ENCODE results near the gene TPK1. TPM values are rescaled to one million over a fixed set of nuclear protein-coding genes. Genes with fewer than 3 reads are reported as not detected.

TPK1 gene
- total RNA-seq, 1 experiment from 2014 or later = 3.3 TPM

- Histone ChIP-seq H3K9me3 (ENCODE audit: control insufficient read depth, insufficient read depth, low read depth, low read length) (no peaks in the 10 kb centered on the region), H3K4me1 (ENCODE audit: control insufficient read depth, insufficient read depth, low read length) (no peaks in the 10 kb centered on the region), H3K27ac (ENCODE audit: low read length) (no peak overlapping the region), H3K27me3 (ENCODE audit: control insufficient read depth, insufficient read depth, low read length) (no peaks in the 10 kb centered on the region), H3K36me3 (ENCODE audit: control insufficient read depth, insufficient read depth, low read length) (no peaks in the 10 kb centered on the region), H3K4me3 (ENCODE audit: low read depth in 2 of 2, low read length in 2 of 2) (no peak overlapping the region)
- intact Hi-C loops (cut with micrococcal nuclease; ENCODE audit: unreplicated experiment) = no loop called here
- ChIA-PET POLR2A (no interaction called here), CTCF (no interaction called here)
- in situ Hi-C loops (cut with HindIII; ENCODE audit: low pct_unique_long_range_greater_than_20kb, low sequenced_read_pairs) = no loop called here
- TF ChIP-seq SIN3A (IDR thresholded peaks at IDR 0.05; ENCODE audit: borderline replicate concordance, insufficient read depth, low read depth, low read length) (no peak), TCF7L2 (IDR thresholded peaks at IDR 0.05; ENCODE audit: low read depth, low read length) (no peak), CTCF (IDR thresholded peaks at IDR 0.05) (no peak), POLR2AphosphoS5 (IDR thresholded peaks at IDR 0.05; ENCODE audit: low read depth, low read length) (no peak)
- TF ChIP-seq, protein P1, sequence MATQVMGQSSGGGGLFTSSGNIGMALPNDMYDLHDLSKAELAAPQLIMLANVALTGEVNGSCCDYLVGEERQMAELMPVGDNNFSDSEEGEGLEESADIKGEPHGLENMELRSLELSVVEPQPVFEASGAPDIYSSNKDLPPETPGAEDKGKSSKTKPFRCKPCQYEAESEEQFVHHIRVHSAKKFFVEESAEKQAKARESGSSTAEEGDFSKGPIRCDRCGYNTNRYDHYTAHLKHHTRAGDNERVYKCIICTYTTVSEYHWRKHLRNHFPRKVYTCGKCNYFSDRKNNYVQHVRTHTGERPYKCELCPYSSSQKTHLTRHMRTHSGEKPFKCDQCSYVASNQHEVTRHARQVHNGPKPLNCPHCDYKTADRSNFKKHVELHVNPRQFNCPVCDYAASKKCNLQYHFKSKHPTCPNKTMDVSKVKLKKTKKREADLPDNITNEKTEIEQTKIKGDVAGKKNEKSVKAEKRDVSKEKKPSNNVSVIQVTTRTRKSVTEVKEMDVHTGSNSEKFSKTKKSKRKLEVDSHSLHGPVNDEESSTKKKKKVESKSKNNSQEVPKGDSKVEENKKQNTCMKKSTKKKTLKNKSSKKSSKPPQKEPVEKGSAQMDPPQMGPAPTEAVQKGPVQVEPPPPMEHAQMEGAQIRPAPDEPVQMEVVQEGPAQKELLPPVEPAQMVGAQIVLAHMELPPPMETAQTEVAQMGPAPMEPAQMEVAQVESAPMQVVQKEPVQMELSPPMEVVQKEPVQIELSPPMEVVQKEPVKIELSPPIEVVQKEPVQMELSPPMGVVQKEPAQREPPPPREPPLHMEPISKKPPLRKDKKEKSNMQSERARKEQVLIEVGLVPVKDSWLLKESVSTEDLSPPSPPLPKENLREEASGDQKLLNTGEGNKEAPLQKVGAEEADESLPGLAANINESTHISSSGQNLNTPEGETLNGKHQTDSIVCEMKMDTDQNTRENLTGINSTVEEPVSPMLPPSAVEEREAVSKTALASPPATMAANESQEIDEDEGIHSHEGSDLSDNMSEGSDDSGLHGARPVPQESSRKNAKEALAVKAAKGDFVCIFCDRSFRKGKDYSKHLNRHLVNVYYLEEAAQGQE (IDR thresholded peaks at IDR 0.05; ENCODE audit: insufficient read depth in 1 of 2, low read depth in 2 of 2, low read length in 1 of 2) = no peak
- ATAC-seq (no peak), DNase-seq (ENCODE audit: low read depth, low spot score) (no peak)
- no TSS peak for BruUV-seq (replicated peaks)
Measured at GRCh38 chr7:144565586-144565985, 270.3 kb downstream of the TPK1 start.

- H3K4me1 ChIP-seq (ENCODE audit: control insufficient read depth, insufficient read depth, low read length) = no peaks in the 10 kb centered on the region
- intact Hi-C loops (cut with micrococcal nuclease; ENCODE audit: unreplicated experiment) = no loop called here
- no peak overlapping the region for H3K27ac ChIP-seq (ENCODE audit: low read length)
- in situ Hi-C loops (cut with HindIII; ENCODE audit: low pct_unique_long_range_greater_than_20kb, low sequenced_read_pairs) = no loop called here
- no peaks in the 10 kb centered on the region for H3K27me3 ChIP-seq (ENCODE audit: control insufficient read depth, insufficient read depth, low read length)
- CTCF ChIA-PET = no interaction called here
- TF ChIP-seq CTCF (IDR thresholded peaks at IDR 0.05) (no peak), POLR2AphosphoS5 (IDR thresholded peaks at IDR 0.05; ENCODE audit: low read depth, low read length) (no peak), SIN3A (IDR thresholded peaks at IDR 0.05; ENCODE audit: borderline replicate concordance, insufficient read depth, low read depth, low read length) (no peak), TCF7L2 (IDR thresholded peaks at IDR 0.05; ENCODE audit: low read depth, low read length) (no peak)
- TF ChIP-seq, protein P1 (IDR thresholded peaks at IDR 0.05; ENCODE audit: insufficient read depth in 1 of 2, low read depth in 2 of 2, low read length in 1 of 2) = no peak
- DNase-seq (ENCODE audit: low read depth, low spot score) (no peak), ATAC-seq (no peak)
- H3K4me3 ChIP-seq (ENCODE audit: low read depth in 2 of 2, low read length in 2 of 2) = no peak overlapping the region
- POLR2A ChIA-PET = no interaction called here
- H3K36me3 ChIP-seq (ENCODE audit: control insufficient read depth, insufficient read depth, low read length) = no peaks in the 10 kb centered on the region
- H3K9me3 ChIP-seq (ENCODE audit: control insufficient read depth, insufficient read depth, low read depth, low read length) = no peaks in the 10 kb centered on the region
- no TSS peak for BruUV-seq (replicated peaks)
Measured at GRCh38 chr7:144549861-144550260, 286.0 kb downstream of the TPK1 start.

All from Panc1 (cell line).